MCF 10A (cell line): ENCODE data around the gene MLLT3. TPM values are rescaled to one million over a fixed set of nuclear protein-coding genes. Genes with fewer than 3 reads are reported as not detected.

Experiments used
- BruUV-seq: library from RNA; stranded (reverse); fragments of 400-500 nt; replicated peaks from 2 replicates; lab custom pipeline; 2021; lab: Mats Ljungman, UMichigan
- CTCF ChIA-PET: fragments of 300-600 bp; sonication (Branson Sonifier 250); formaldehyde crosslinking; extraction: SDS; loops from one replicate; lab custom pipeline; 2021; ENCODE audit warnings: antibody characterized with exemption, inconsistent platforms; lab: Yijun Ruan, JAX
- POLR2A ChIA-PET: fragments of 300-600, 350-650 bp; sonication (Branson Sonifier 250); formaldehyde crosslinking; extraction: SDS; loops from one replicate; lab custom pipeline; 2020; ENCODE audit warnings: antibody characterized with exemption, inconsistent platforms; lab: Yijun Ruan, JAX
- DNase-seq: peaks from one replicate; pipeline ENCODE4 v3.0.0-alpha.2; 2018; ENCODE audit not compliant: unreplicated experiment
- H3K27ac Mint-ChIP-seq: one replicate; pipeline ENCODE4 v1.8.0; 2022; ENCODE audit warnings: mild to moderate bottlenecking, low read depth, mixed read lengths; ENCODE audit not compliant: unreplicated experiment
- H3K27me3 Mint-ChIP-seq: one replicate; pipeline ENCODE4 v1.8.0; 2022; ENCODE audit warnings: mixed read lengths; ENCODE audit not compliant: insufficient read depth, unreplicated experiment
- H3K36me3 Mint-ChIP-seq: one replicate; pipeline ENCODE4 v1.8.0; 2022; ENCODE audit warnings: mild to moderate bottlenecking, moderate library complexity, mixed read lengths; ENCODE audit not compliant: insufficient read depth, unreplicated experiment
- H3K4me1 Mint-ChIP-seq: one replicate; pipeline ENCODE4 v1.8.0; 2022; ENCODE audit warnings: mixed read lengths; ENCODE audit not compliant: insufficient read depth, unreplicated experiment
- H3K4me3 Mint-ChIP-seq: one replicate; pipeline ENCODE4 v1.8.0; 2022; ENCODE audit warnings: mild to moderate bottlenecking, moderate library complexity, mixed read lengths; ENCODE audit not compliant: unreplicated experiment
- H3K9me3 Mint-ChIP-seq: one replicate; pipeline ENCODE4 v1.8.0; 2022; ENCODE audit warnings: mixed read lengths; ENCODE audit not compliant: unreplicated experiment
- CTCF ChIP-seq: fragments of 200-600 bp; IDR thresholded peaks from one replicate; pipeline ENCODE4 v1.8.0; 2022; ENCODE audit warnings: antibody characterized with exemption, mild to moderate bottlenecking; ENCODE audit not compliant: unreplicated experiment
- intact Hi-C: fragments of 100-400 bp; cut with micrococcal nuclease; formaldehyde crosslinking; loops from 2 replicates; pipeline ENCODE4 v1.14.1; 2022
- total RNA-seq: library from RNA; stranded (reverse); gene quantifications from 2 replicates; pipeline ENCODE4 v1.2.3, GENCODE V29; 2022

MLLT3 gene
- total RNA-seq, 1 experiment from 2014 or later: 1.2 TPM

DNA sequence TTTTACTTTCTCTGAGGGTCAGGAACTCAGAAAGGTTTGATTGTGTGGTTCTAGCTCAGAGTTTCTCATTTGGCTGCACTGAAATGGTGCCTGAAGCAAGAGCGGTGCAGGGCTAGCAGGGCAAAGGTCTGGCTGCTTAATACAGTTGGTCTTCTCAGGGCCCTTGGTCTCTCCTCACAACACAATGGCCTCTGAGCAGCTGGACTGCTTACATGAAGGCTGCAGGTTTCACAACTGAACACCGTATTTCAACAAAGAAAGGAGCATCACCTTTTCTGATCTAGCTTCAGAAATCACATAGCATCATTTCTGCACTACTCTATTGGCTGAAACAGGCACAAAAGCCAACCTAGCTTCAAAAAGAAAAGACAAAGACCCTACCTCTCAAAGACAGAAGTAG lies 122.2 kb downstream of the MLLT3 start:
- no peak for DNase-seq
- POLR2A ChIA-PET: interaction anchor here (0.6 to 0.7 kb wide), 2 partner anchors 180 to 647 kb away, joined by 3 read pairs; no protein-coding TSS in a partner anchor
- Mint-ChIP-seq H3K36me3 (no peaks in the 10 kb centered on the region), H3K27me3 (peaks cover 13% of the 10 kb centered on the region), H3K4me3 (no peak overlapping the region), H3K4me1 (no peaks in the 10 kb centered on the region), H3K9me3 (no peaks in the 10 kb centered on the region), H3K27ac (no peak overlapping the region)
- intact Hi-C loops: no loop called here
- no peak for TF ChIP-seq CTCF
- CTCF ChIA-PET: interaction anchor here (0.7 to 1.0 kb wide), 2 partner anchors 77 to 553 kb away, joined by 3 read pairs; no protein-coding TSS in a partner anchor
- BruUV-seq: no TSS peak

DNA sequence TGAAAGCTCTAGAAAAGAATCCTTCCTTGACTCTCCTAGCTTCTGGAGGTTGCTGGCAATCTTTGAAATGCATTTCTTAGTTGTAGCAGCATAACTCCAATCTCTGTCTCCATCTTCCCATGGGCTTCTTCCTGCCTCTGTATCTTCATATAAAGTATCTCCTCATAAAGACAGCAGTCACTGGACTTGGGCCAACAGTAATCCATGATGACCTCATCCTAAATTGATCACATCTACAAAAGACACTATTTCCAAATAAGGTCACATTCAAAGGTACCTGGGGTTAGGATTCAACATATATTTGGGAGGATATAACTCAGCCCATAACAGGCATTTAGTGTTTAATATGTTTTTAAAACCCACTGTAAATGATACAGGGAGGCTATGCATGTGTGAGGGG lies 123.3 kb downstream of the MLLT3 start:
- BruUV-seq: no TSS peak

GRCh38 chr9:20496328-20496727 lies 126.0 kb downstream of the MLLT3 start:
- POLR2A ChIA-PET: no interaction called here
- DNase-seq: no peak
- Mint-ChIP-seq H3K36me3 (no peaks in the 10 kb centered on the region), H3K27me3 (peaks cover 33% of the 10 kb centered on the region), H3K27ac (no peak overlapping the region), H3K4me1 (no peaks in the 10 kb centered on the region), H3K9me3 (no peaks in the 10 kb centered on the region), H3K4me3 (no peak overlapping the region)
- BruUV-seq: no TSS peak
- intact Hi-C loops: no loop called here
- CTCF ChIA-PET: no interaction called here
- no peak for TF ChIP-seq CTCF

More for the DNA sequence above, 123.3 kb downstream of the MLLT3 start:
- POLR2A ChIA-PET: no interaction called here
- no peak for DNase-seq
- Mint-ChIP-seq H3K9me3 (no peaks in the 10 kb centered on the region), H3K36me3 (no peaks in the 10 kb centered on the region), H3K4me1 (no peaks in the 10 kb centered on the region), H3K4me3 (no peak overlapping the region), H3K27ac (no peak overlapping the region), H3K27me3 (peaks cover 16% of the 10 kb centered on the region)
- CTCF ChIA-PET: interaction anchor here (0.6 kb wide), 2 partner anchors 819 to 1036 kb away, joined by 3 read pairs; no protein-coding TSS in a partner anchor
- intact Hi-C loops: no loop called here
- no peak for TF ChIP-seq CTCF

DNA sequence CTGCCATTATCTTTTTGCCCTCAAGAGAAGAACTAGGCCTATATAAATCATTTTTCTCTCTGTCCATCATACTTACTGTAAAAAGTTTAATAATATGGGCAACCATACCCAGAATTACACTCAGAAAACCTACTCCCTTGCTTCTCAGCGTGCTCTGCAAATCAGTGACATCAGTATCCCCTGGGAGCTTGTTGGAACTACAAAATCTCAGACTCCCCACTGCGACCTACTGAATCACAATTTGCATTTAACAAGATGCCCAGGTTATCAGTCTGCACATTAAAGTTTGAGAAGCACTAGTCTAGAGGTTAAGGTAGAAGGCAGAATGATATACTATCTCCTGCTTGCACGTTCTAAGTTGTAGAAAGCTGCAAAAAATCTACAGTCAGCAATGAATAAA lies 127.2 kb downstream of the MLLT3 start:
- BruUV-seq: no TSS peak
- CTCF ChIA-PET: interaction anchor here (0.7 kb wide), 1 partner anchor 439 kb away, joined by 5 read pairs; no protein-coding TSS in a partner anchor
- Mint-ChIP-seq H3K27ac (no peak overlapping the region), H3K9me3 (no peaks in the 10 kb centered on the region), H3K36me3 (no peaks in the 10 kb centered on the region), H3K4me3 (no peak overlapping the region), H3K27me3 (peaks cover 33% of the 10 kb centered on the region), H3K4me1 (no peaks in the 10 kb centered on the region)
- intact Hi-C loops: no loop called here
- no peak for DNase-seq
- POLR2A ChIA-PET: no interaction called here
- no peak for TF ChIP-seq CTCF
